Karpas-422 (cell line): ENCODE results near the gene ZBED4. TPM values are rescaled to one million over a fixed set of nuclear protein-coding genes. Genes with fewer than 3 reads are reported as not detected.
"Not testable (repeated sequence)": the region's sequence is repeated elsewhere in the genome, so short reads cannot be mapped to it uniquely, and the experiment has no call there.

Source experiments
- DNase-seq: peaks from one replicate; pipeline ENCODE4 v3.0.0-alpha.2; 2015
- H2AFZ ChIP-seq: fragments of 200-600 bp; sonication (generic); 2 replicates; pipeline ENCODE4 v1.6.1; 2014; ENCODE audit warnings: antibody characterized with exemption, low read length, mixed read lengths
- H3K27ac ChIP-seq: fragments of 200-600 bp; sonication (generic); 2 replicates; pipeline ENCODE4 v1.5.1; 2014; ENCODE audit warnings: mild to moderate bottlenecking, low read length, moderate library complexity
- H3K27me3 ChIP-seq: fragments of 200-600 bp; sonication (generic); 2 replicates; pipeline ENCODE4 v1.6.1; 2014; ENCODE audit warnings: low read length, mixed read lengths
- H3K36me3 ChIP-seq: fragments of 200-600 bp; sonication (generic); 2 replicates; pipeline ENCODE4 v1.6.1; 2014; ENCODE audit warnings: low read length, mixed read lengths; ENCODE audit not compliant: insufficient read depth
- H3K4me1 ChIP-seq: fragments of 200-600 bp; sonication (generic); 2 replicates; pipeline ENCODE4 v1.6.1; 2014; ENCODE audit warnings: mild to moderate bottlenecking, low read length, mixed read lengths
- H3K4me2 ChIP-seq: fragments of 200-600 bp; sonication (generic); 2 replicates; pipeline ENCODE4 v1.6.1; 2014; ENCODE audit warnings: low read length, low read depth, mild to moderate bottlenecking; ENCODE audit not compliant: poor library complexity, severe bottlenecking
- H3K4me3 ChIP-seq: fragments of 200-600 bp; sonication (generic); 2 replicates; pipeline ENCODE4 v1.5.1; 2014; ENCODE audit warnings: mild to moderate bottlenecking, antibody characterized with exemption, low read length, mixed read lengths
- H3K79me2 ChIP-seq: fragments of 200-600 bp; sonication (generic); 2 replicates; pipeline ENCODE4 v1.6.1; 2014; ENCODE audit warnings: mild to moderate bottlenecking, low read length, mixed read lengths
- H3K9ac ChIP-seq: fragments of 200-600 bp; sonication (generic); 2 replicates; pipeline ENCODE4 v1.6.0; 2014; ENCODE audit warnings: low read length
- H3K9me2 ChIP-seq: fragments of 200-600 bp; sonication (generic), shearing (Covaris generic); replicated peaks from 2 replicates; pipeline ENCODE4 v1.6.0; 2014; ENCODE audit warnings: mild to moderate bottlenecking, low read length, moderate library complexity; ENCODE audit not compliant: insufficient read depth
- H3K9me3 ChIP-seq: fragments of 300-700, 200-600 bp; sonication (generic); 2 replicates; pipeline ENCODE4 v1.6.1; 2014; ENCODE audit warnings: low read length, mixed read lengths
- H4K20me1 ChIP-seq: fragments of 200-600 bp; sonication (generic); 2 replicates; pipeline ENCODE4 v1.6.1; 2014; ENCODE audit warnings: mild to moderate bottlenecking, antibody characterized with exemption, low read length, low read depth; ENCODE audit not compliant: insufficient read depth
- total RNA-seq: library from RNA; depleted of rRNA; stranded (reverse); fragments of >200 nt; shearing (Covaris generic); gene quantifications from 2 replicates; pipeline ENCODE4 v1.2.3, GENCODE V29; 2014; ENCODE audit warnings: low replicate concordance

The ZBED4 gene
- total RNA-seq, 1 experiment from 2014 or later = 24.6 TPM

DNA sequence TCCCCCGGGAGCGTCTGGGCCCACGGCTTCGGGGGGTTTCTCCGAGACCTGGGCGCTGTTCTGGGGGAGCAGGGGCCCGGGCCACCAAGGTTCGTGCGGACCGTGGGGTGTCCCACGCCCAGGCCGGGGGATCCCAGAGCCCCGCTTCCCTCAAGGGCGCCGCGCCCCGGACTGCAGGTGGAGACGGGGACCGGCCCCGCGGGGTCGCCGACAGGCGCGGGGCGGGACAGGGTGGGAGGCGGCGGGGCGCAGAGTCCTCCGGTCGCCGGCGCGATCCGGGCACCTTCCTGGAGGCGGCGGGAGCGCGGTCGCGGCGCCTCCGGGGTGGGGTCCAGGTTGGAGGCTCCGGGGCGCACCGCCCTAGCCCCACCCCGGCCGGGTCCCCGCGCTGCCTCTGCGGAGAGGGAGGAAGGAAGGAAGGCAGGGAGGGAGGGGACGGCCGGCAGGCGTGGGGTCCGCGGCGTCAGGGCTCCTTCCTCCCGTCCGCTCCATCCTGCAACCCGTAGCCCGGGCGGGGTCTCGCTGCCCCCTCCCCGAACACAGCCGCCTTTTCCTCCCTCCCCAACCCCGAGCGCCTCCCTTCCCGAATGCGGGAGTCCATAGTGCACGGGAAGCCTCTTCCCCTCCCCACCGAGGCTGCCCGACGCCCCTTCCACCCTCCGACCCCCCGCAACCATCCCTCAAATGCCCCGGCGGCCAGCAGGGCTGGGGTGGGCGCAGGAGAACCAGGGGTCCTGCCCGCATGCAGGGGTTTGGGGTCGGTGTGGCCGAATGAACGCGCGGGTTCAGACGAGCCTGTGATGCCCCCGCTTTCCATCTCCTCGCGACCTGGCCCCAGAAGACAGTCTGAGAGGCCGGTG, 4.3 kb upstream of the ZBED4 start:
- H4K20me1 ChIP-seq = peaks cover 2% of the 10 kb centered on the region; the same call in 1 of the 2 replicates
- no peaks in the 10 kb centered on the region for H3K27me3 ChIP-seq
- H3K79me2 ChIP-seq = peaks cover 3% of the 10 kb centered on the region
- no peak overlapping the region for H3K9ac ChIP-seq
- H3K4me1 ChIP-seq = peaks cover 10% of the 10 kb centered on the region
- no peaks in the 10 kb centered on the region for H3K36me3 ChIP-seq
- DNase-seq = no peak
- no peaks in the 10 kb centered on the region for H3K9me3 ChIP-seq
- H3K27ac ChIP-seq = no peak overlapping the region
- H2AFZ ChIP-seq = no peak overlapping the region
- H3K4me2 ChIP-seq = no peak overlapping the region
- H3K4me3 ChIP-seq = no peak overlapping the region
- no peaks in the 10 kb centered on the region for H3K9me2 ChIP-seq

GRCh38 chr22:49850021-49850911, 3.4 kb upstream of the ZBED4 start:
- Histone ChIP-seq H3K36me3 (no peaks in the 10 kb centered on the region), H3K9me3 (no peaks in the 10 kb centered on the region), H3K9ac (no peak overlapping the region), H3K9me2 (no peaks in the 10 kb centered on the region), H2AFZ (no peak overlapping the region), H3K27ac (no peak overlapping the region), H3K4me3 (no peak overlapping the region), H3K27me3 (no peaks in the 10 kb centered on the region), H3K4me2 (no peak overlapping the region), H3K79me2 (peaks cover 11% of the 10 kb centered on the region), H4K20me1 (peaks cover 11% of the 10 kb centered on the region; the same call in 1 of the 2 replicates), H3K4me1 (peaks cover 16% of the 10 kb centered on the region)
- no peak for DNase-seq

DNA sequence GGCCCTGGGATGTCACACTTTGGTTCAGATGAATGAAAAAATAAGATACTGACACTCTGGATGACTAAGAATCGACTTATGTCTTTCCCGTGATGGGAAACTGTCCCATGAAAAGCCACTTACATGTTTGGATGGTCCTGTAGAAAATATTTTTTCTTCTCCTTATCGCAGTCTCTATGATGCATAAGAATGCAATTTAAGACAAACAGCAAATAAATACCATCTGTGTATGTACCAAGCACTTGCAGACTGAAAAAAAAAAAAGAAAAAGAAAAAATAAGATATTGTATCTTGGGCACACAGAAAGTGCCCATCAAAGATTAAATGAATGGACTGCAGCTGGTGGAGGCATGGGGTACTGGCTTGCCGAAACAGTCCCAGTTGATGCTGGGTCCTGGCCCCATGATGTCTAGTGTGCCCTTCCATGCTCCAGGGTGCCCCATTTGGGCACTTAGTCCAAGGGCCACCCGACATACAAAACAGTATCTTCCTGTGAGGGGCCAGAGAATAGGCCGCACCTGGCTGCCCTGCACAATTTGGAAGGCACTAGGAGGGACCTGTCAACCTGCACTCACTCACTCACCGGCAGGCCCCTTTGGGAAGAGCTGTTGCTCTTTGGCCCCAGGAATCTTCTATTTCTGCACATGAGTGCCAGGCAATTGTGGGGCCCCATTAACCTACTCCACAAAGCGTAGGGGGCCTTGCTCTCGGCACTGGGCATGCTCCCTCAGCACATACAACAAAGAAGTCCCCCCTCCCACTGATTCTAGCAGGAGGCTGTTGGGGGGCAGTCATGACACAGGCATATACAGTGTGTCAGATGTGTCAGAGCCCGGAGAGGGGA, 2.5 kb upstream of the ZBED4 start:
- Histone ChIP-seq H3K9ac (no peak overlapping the region), H3K36me3 (no peaks in the 10 kb centered on the region), H4K20me1 (peaks cover 20% of the 10 kb centered on the region; the same call in 1 of the 2 replicates), H3K27ac (no peak overlapping the region), H3K79me2 (peaks cover 21% of the 10 kb centered on the region), H2AFZ (no peak overlapping the region), H3K27me3 (no peaks in the 10 kb centered on the region), H3K9me3 (no peaks in the 10 kb centered on the region), H3K4me1 (peaks cover 22% of the 10 kb centered on the region), H3K9me2 (no peaks in the 10 kb centered on the region), H3K4me3 (no peak overlapping the region), H3K4me2 (no peak overlapping the region)
- DNase-seq = no peak

GRCh38 chr22:49852568-49852897, 1.1 kb upstream of the ZBED4 start:
- not testable (repeated sequence) for DNase-seq, H3K9me3 ChIP-seq, H3K36me3 ChIP-seq, H3K27me3 ChIP-seq, H3K9me2 ChIP-seq
- peak overlapping the region; percentile 38 for H2AFZ ChIP-seq
- H3K79me2 ChIP-seq = peaks cover 34% of the 10 kb centered on the region
- H3K27ac ChIP-seq = peak overlapping the region; percentile 73
- H4K20me1 ChIP-seq = peaks cover 21% of the 10 kb centered on the region; the same call in 1 of the 2 replicates
- H3K4me2 ChIP-seq = peak overlapping the region; percentile 79
- H3K4me1 ChIP-seq = peaks cover 22% of the 10 kb centered on the region
- peak overlapping the region; percentile 71 for H3K4me3 ChIP-seq
- peak overlapping the region; percentile 79 for H3K9ac ChIP-seq

- H3K9me2 ChIP-seq = no peaks in the 10 kb centered on the region
- peak overlapping the region; percentile 81 for H3K9ac ChIP-seq
- H3K27me3 ChIP-seq = no peaks in the 10 kb centered on the region
- peak overlapping the region; percentile 46; the same call in 1 of the 2 replicates for H3K27ac ChIP-seq
- H2AFZ ChIP-seq = no peak overlapping the region
- peak overlapping the region; percentile 97 for H3K4me2 ChIP-seq
- no peaks in the 10 kb centered on the region for H3K9me3 ChIP-seq
- peaks cover 22% of the 10 kb centered on the region for H3K4me1 ChIP-seq
- peak; percentile 76 for DNase-seq
- H3K36me3 ChIP-seq = no peaks in the 10 kb centered on the region
- H4K20me1 ChIP-seq = peaks cover 25% of the 10 kb centered on the region; the same call in 1 of the 2 replicates
- peaks cover 51% of the 10 kb centered on the region for H3K79me2 ChIP-seq
- H3K4me3 ChIP-seq = peak overlapping the region; percentile 73
These were observed 562 bp downstream of the ZBED4 start for GRCh38 chr22:49853981-49854831.

GRCh38 chr22:49855251-49855911, 1.7 kb downstream of the ZBED4 start:
- Histone ChIP-seq H3K4me3 (peak overlapping the region; percentile 73), H3K27ac (0 out of 2 replicates have a peak overlapping the region, but pooled peaks have one; percentile 46), H4K20me1 (peaks cover 27% of the 10 kb centered on the region; the same call in 1 of the 2 replicates), H3K27me3 (no peaks in the 10 kb centered on the region), H3K4me1 (peaks cover 22% of the 10 kb centered on the region), H3K79me2 (peaks cover 63% of the 10 kb centered on the region), H3K36me3 (no peaks in the 10 kb centered on the region), H3K9me3 (no peaks in the 10 kb centered on the region), H3K4me2 (peak overlapping the region; percentile 97), H2AFZ (no peak overlapping the region), H3K9me2 (no peaks in the 10 kb centered on the region), H3K9ac (peak overlapping the region; percentile 81)
- DNase-seq = peak; percentile 48

DNA sequence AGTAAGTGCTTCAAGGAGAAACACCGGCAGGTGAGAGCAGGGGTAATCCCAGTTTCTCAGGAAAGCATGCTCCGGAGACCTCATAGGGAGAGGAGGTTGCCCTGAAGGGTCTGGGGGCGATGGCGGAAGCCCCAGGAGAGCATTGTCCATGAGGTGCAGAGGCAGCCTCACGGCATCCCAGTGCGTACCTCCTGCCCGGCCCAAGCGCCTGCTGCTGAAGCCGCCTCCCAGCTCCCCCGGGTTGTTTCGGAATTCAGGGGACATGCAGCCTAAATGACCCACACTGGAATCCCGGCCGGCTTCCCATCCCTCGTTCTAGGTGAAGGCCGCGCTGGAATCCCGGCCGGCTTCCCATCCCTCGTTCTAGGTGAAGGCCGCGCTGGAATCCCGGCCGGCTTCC, 2.7 kb downstream of the ZBED4 start:
- no peak overlapping the region for H3K27ac ChIP-seq
- H3K36me3 ChIP-seq = no peaks in the 10 kb centered on the region
- H3K4me2 ChIP-seq = no peak overlapping the region
- no peaks in the 10 kb centered on the region for H3K9me3 ChIP-seq
- H3K9ac ChIP-seq = no peak overlapping the region
- H3K4me3 ChIP-seq = no peak overlapping the region
- H4K20me1 ChIP-seq = peaks cover 27% of the 10 kb centered on the region; the same call in 1 of the 2 replicates
- H3K27me3 ChIP-seq = no peaks in the 10 kb centered on the region
- peaks cover 72% of the 10 kb centered on the region for H3K79me2 ChIP-seq
- no peak for DNase-seq
- H3K4me1 ChIP-seq = peaks cover 22% of the 10 kb centered on the region
- H2AFZ ChIP-seq = no peak overlapping the region
- H3K9me2 ChIP-seq = no peaks in the 10 kb centered on the region
